ENCODE results near the gene MYO16.

MYO16 gene

GRCh38 chr13:109140054-109140453, 510.6 kb downstream of the MYO16 start:
- H3K4me1 Mint-ChIP-seq, result no peaks in the 10 kb centered on the region

GRCh38 chr13:109140479-109141349, 511.3 kb downstream of the MYO16 start:
- no peak overlapping the region for H3K27ac Mint-ChIP-seq
- no peaks in the 10 kb centered on the region for H3K36me3 Mint-ChIP-seq
- H3K4me1 Mint-ChIP-seq, result peaks cover 2% of the 10 kb centered on the region
- H3K4me3 Mint-ChIP-seq, result no peak overlapping the region
- DNase-seq (ENCODE audit: low spot score in 2 of 2), result no peak
- ATAC-seq (ENCODE audit: low read depth), result no peak
- peaks cover 17% of the 10 kb centered on the region for H3K27me3 Mint-ChIP-seq
- no peaks in the 10 kb centered on the region for H3K9me3 Mint-ChIP-seq

More at GRCh38 chr13:109140054-109140453, 510.6 kb downstream of the MYO16 start:
- Mint-ChIP-seq H3K4me3 (no peak overlapping the region), H3K36me3 (no peaks in the 10 kb centered on the region), H3K27me3 (peaks cover 15% of the 10 kb centered on the region), H3K27ac (no peak overlapping the region), H3K9me3 (no peaks in the 10 kb centered on the region)
- DNase-seq (ENCODE audit: low spot score in 2 of 2), result no peak
- no peak for ATAC-seq (ENCODE audit: low read depth)

GRCh38 chr13:109141706-109142105, 512.3 kb downstream of the MYO16 start:
- H3K4me1 Mint-ChIP-seq, result peaks cover 2% of the 10 kb centered on the region
- H3K36me3 Mint-ChIP-seq, result no peaks in the 10 kb centered on the region
- DNase-seq (ENCODE audit: low spot score in 2 of 2), result no peak

GRCh38 chr13:109144693-109145437, 515.5 kb downstream of the MYO16 start:
- ATAC-seq (ENCODE audit: low read depth) (no peak), DNase-seq (ENCODE audit: low spot score in 2 of 2) (no peak)
- H3K9me3 Mint-ChIP-seq, result no peaks in the 10 kb centered on the region
- no peak overlapping the region for H3K4me3 Mint-ChIP-seq
- H3K4me1 Mint-ChIP-seq, result peaks cover 2% of the 10 kb centered on the region
- no peaks in the 10 kb centered on the region for H3K36me3 Mint-ChIP-seq
- H3K27me3 Mint-ChIP-seq, result peaks cover 14% of the 10 kb centered on the region
- no peak overlapping the region for H3K27ac Mint-ChIP-seq

More at GRCh38 chr13:109141706-109142105, 512.3 kb downstream of the MYO16 start:
- H3K9me3 Mint-ChIP-seq, result no peaks in the 10 kb centered on the region
- no peak overlapping the region for H3K4me3 Mint-ChIP-seq
- ATAC-seq (ENCODE audit: low read depth), result no peak
- peaks cover 16% of the 10 kb centered on the region for H3K27me3 Mint-ChIP-seq
- no peak overlapping the region for H3K27ac Mint-ChIP-seq

GRCh38 chr13:109145631-109146030, 516.2 kb downstream of the MYO16 start:
- Mint-ChIP-seq H3K27ac (no peak overlapping the region), H3K27me3 (peaks cover 14% of the 10 kb centered on the region), H3K9me3 (no peaks in the 10 kb centered on the region), H3K4me1 (peaks cover 2% of the 10 kb centered on the region), H3K36me3 (no peaks in the 10 kb centered on the region), H3K4me3 (no peak overlapping the region)
- no peak for DNase-seq (ENCODE audit: low spot score in 2 of 2)
- peak; percentile 62 for ATAC-seq (ENCODE audit: low read depth)

- no peak for DNase-seq (ENCODE audit: low spot score in 2 of 2)
- ATAC-seq (ENCODE audit: low read depth), result no peak
- Mint-ChIP-seq H3K9me3 (no peaks in the 10 kb centered on the region), H3K27ac (no peak overlapping the region), H3K36me3 (no peaks in the 10 kb centered on the region), H3K27me3 (peaks cover 10% of the 10 kb centered on the region), H3K4me3 (no peak overlapping the region), H3K4me1 (peaks cover 2% of the 10 kb centered on the region)
These were observed 517.0 kb downstream of the MYO16 start for GRCh38 chr13:109146393-109146792.

GRCh38 chr13:109146912-109147647, 517.7 kb downstream of the MYO16 start:
- Mint-ChIP-seq H3K27me3 (peaks cover 10% of the 10 kb centered on the region), H3K36me3 (no peaks in the 10 kb centered on the region), H3K4me3 (no peak overlapping the region), H3K27ac (no peak overlapping the region), H3K4me1 (peaks cover 2% of the 10 kb centered on the region), H3K9me3 (no peaks in the 10 kb centered on the region)
- ATAC-seq (ENCODE audit: low read depth), result no peak
- DNase-seq (ENCODE audit: low spot score in 2 of 2), result no peak

GRCh38 chr13:109148243-109148642, 518.8 kb downstream of the MYO16 start:
- Mint-ChIP-seq H3K4me3 (no peak overlapping the region), H3K4me1 (peaks cover 2% of the 10 kb centered on the region), H3K9me3 (no peaks in the 10 kb centered on the region), H3K27ac (no peak overlapping the region), H3K36me3 (no peaks in the 10 kb centered on the region), H3K27me3 (peaks cover 8% of the 10 kb centered on the region)
- ATAC-seq (ENCODE audit: low read depth) (no peak), DNase-seq (ENCODE audit: low spot score in 2 of 2) (no peak)

- Mint-ChIP-seq H3K9me3 (no peaks in the 10 kb centered on the region), H3K27me3 (peaks cover 6% of the 10 kb centered on the region), H3K4me1 (peaks cover under 1% of the 10 kb centered on the region), H3K27ac (no peak overlapping the region), H3K4me3 (no peak overlapping the region), H3K36me3 (no peaks in the 10 kb centered on the region)
- DNase-seq (ENCODE audit: low spot score in 2 of 2) (no peak), ATAC-seq (ENCODE audit: low read depth) (no peak)
These were observed 521.3 kb downstream of the MYO16 start for GRCh38 chr13:109150696-109151095.

GRCh38 chr13:109151255-109151654, 521.8 kb downstream of the MYO16 start:
- Mint-ChIP-seq H3K27ac (no peak overlapping the region), H3K4me3 (no peak overlapping the region), H3K4me1 (no peaks in the 10 kb centered on the region), H3K36me3 (no peaks in the 10 kb centered on the region), H3K9me3 (no peaks in the 10 kb centered on the region), H3K27me3 (peaks cover 6% of the 10 kb centered on the region)
- DNase-seq (ENCODE audit: low spot score in 2 of 2) (no peak), ATAC-seq (ENCODE audit: low read depth) (no peak)

- no peak for DNase-seq (ENCODE audit: low spot score in 2 of 2)
- no peak overlapping the region for H3K27ac Mint-ChIP-seq
- no peaks in the 10 kb centered on the region for H3K4me1 Mint-ChIP-seq
- no peak overlapping the region for H3K4me3 Mint-ChIP-seq
- ATAC-seq (ENCODE audit: low read depth), result no peak
- peaks cover 9% of the 10 kb centered on the region for H3K27me3 Mint-ChIP-seq
- H3K9me3 Mint-ChIP-seq, result no peaks in the 10 kb centered on the region
- H3K36me3 Mint-ChIP-seq, result no peaks in the 10 kb centered on the region
These were observed 522.3 kb downstream of the MYO16 start for GRCh38 chr13:109151696-109152095.

GRCh38 chr13:109152311-109152820, 523.0 kb downstream of the MYO16 start:
- Mint-ChIP-seq H3K27ac (no peak overlapping the region), H3K36me3 (no peaks in the 10 kb centered on the region), H3K4me1 (no peaks in the 10 kb centered on the region), H3K4me3 (no peak overlapping the region), H3K9me3 (no peaks in the 10 kb centered on the region), H3K27me3 (peaks cover 14% of the 10 kb centered on the region)
- no peak for DNase-seq (ENCODE audit: low spot score in 2 of 2)
- no peak for ATAC-seq (ENCODE audit: low read depth)

- no peaks in the 10 kb centered on the region for H3K4me1 Mint-ChIP-seq
- no peaks in the 10 kb centered on the region for H3K36me3 Mint-ChIP-seq
- no peaks in the 10 kb centered on the region for H3K9me3 Mint-ChIP-seq
- H3K4me3 Mint-ChIP-seq, result no peak overlapping the region
- H3K27me3 Mint-ChIP-seq, result peaks cover 19% of the 10 kb centered on the region
- H3K27ac Mint-ChIP-seq, result no peak overlapping the region
- ATAC-seq (ENCODE audit: low read depth) (no peak), DNase-seq (ENCODE audit: low spot score in 2 of 2) (no peak)
These were observed 523.5 kb downstream of the MYO16 start for GRCh38 chr13:109152941-109153340.

- H3K4me3 Mint-ChIP-seq, result no peak overlapping the region
- ATAC-seq (ENCODE audit: low read depth), result no peak
These were observed 524.7 kb downstream of the MYO16 start for GRCh38 chr13:109154146-109154545.

More at GRCh38 chr13:109154146-109154545, 524.7 kb downstream of the MYO16 start:
- Mint-ChIP-seq H3K36me3 (no peaks in the 10 kb centered on the region), H3K27ac (no peak overlapping the region), H3K27me3 (peaks cover 25% of the 10 kb centered on the region), H3K9me3 (no peaks in the 10 kb centered on the region), H3K4me1 (no peaks in the 10 kb centered on the region)
- DNase-seq (ENCODE audit: low spot score in 2 of 2), result no peak
